Activated naive CD4-positive, alpha-beta T cell treated with anti-CD3 and anti-CD28 coated beads, Interleukin-2, amount 50 U/mL, for 16 hours (primary cell): Measurements from ENCODE around the gene COX10.
"Not testable (repeated sequence)": the region's sequence is repeated elsewhere in the genome, so short reads cannot be mapped to it uniquely, and the experiment has no call there.

Experiments
- DNase-seq: peaks from one replicate; pipeline ENCODE4 v3.0.0-alpha.2; 2020

COX10 gene

GRCh38 chr17:14125518-14126137, 56.3 kb downstream of the COX10 start:
- DNase-seq = no peak

DNA sequence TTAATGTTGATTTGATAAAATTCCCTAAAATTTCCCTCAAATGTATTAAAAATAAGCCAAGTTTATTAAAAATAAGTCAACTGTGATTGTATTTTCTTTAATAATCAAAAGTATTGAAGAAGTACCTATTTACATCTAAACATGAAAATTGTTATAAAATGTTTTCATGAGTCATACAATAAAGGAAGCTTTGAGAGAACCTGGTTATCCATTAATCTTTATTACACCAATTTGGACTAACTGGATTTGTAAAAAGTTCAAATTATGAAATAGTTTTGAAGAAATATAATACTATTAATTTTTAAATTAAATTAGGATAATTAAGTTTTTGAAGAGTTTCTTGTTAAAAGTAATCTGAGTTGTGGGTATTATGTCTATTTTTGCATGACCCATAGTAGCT, 63.8 kb downstream of the COX10 start:
- no peak for DNase-seq

- DNase-seq = no peak
These were observed 65.2 kb downstream of the COX10 start for GRCh38 chr17:14134456-14134855.

GRCh38 chr17:14135906-14136590, 66.7 kb downstream of the COX10 start:
- no peak for DNase-seq

DNA sequence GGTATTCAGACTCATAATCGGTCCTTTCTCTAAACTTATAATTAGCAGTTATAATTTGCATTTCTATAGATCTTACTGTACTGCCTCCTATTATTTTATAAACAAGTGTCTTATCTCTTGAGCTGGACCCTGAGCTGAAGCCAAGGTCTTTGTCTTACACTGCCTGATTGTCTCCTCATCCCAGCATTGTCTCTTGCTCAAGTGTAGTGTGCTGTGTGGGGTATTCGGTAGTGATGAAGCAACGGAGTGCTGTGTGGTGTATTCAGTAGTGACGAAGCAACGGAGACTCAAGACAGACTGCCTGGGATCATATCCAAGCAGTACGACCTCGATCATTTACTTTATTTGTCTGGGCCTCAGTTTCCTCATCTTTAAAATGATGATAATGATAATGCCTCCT, 69.3 kb downstream of the COX10 start:
- DNase-seq = no peak

GRCh38 chr17:14143688-14144087, 74.4 kb downstream of the COX10 start:
- DNase-seq = no peak

DNA sequence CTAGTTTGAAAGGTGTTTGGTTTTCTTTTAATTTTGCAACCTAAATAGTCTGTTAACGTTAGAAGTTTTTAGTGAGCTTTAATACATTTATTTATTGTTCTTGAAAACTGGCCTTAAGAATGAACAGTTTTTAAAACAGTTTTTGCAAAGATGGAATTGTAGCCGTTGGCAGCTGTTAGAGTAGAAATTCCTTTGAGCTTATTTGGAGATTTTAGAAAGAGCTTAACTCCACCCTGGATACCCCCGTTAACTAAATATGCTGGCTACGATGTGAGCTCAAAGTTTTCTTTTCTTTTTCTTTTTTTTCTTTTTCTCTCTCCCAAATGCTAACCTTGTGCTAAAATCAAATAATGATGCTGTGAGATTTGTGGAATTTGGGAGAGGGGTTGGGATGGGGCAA, 75.2 kb downstream of the COX10 start:
- DNase-seq = no peak

DNA sequence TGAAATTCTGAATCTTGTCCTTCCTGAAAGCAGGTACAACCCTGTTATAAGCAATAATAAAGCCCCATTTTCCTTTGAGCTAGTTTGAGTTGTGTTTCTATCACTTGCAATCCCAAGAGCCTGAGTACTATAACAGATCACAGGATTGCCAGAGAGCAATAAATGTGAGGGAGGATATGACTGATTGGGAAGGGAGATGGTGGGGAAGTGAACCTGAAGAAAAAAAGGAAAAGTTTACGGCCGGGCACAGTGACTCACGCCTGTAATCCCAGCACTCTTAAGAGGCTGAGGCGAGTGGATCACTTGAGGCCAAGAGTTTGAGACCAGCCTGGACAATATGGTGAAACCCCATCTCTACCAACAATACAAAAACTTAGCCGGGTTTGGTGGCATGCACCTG, 80.4 kb downstream of the COX10 start:
- no peak for DNase-seq

DNA sequence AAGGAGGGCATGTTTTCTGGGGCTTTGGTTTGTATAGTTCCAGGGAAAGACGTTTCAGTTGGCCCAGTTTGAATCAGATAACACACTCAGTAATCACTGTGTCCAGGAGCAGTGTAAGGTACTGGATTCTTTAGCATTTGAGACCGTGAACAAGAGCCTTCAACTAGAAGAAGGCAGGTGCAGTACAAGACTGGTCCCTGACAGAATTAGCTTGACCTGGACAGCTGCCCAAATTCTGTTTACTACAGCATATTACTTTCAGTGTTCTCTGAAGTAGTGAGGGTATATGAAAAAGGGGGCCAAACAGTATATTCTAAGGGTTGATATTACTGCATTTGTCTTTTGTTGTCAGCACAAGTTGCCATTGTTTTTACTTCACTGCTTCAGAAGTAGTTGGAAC, 81.3 kb downstream of the COX10 start:
- no peak for DNase-seq

- no peak for DNase-seq
These were observed 83.4 kb downstream of the COX10 start for GRCh38 chr17:14152721-14153120.

GRCh38 chr17:14153374-14153773, 84.1 kb downstream of the COX10 start:
- DNase-seq = no peak

DNA sequence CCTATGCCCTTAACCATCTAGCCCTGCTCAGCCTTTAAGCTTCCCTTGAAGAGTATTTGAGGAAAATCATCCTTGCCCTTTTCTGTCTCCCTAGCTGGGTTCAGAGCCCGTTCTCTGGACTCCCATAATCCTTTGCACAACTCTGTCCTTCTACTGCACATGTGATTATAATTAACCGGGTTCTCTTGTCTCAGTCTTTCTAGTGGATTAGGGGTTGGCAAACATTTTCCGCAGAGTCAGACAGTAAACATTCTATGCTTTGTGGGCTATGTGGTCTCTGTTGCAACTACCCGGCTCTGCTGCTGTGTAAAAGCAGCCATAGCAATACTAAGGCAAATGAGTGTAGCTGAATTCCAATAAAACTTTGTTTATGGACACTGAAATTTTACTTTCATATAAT, 87.4 kb downstream of the COX10 start:
- DNase-seq = no peak

DNA sequence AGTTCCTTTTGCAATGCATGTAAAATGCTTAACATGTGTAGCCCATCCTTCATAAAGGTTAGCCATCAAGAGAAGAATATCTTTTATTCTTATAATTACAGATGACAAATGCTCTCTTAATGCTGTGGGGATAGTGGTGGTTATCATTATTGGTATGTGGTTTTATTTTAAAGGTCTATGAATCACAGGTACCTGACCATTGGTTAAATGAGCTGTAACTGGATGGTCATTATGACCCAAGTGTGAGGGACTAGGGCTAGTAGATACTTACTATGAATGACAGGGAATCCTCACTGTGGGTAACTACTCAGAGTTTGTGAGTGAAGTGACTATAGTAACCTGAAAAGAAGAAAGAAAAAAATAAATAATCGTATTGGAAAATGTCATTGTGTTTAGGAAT, 88.5 kb downstream of the COX10 start:
- DNase-seq = no peak

DNA sequence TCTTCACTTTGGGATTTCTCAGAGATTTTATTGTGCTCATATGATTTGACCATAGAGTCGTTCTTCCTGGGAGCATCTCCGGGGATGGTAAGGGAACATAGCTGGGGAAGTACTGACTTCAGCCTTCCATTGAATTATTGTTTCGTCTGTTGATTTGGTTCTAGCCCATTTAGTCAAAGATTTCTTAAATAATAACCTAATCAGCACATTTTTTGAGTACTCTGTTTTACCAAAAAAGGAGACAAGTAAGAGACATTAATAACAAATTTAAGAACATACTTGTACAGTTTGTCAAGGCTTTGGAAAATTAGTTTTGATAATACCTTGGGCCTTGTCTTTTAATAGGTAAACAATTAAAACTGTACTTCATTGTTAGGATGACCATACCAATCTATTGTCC, 89.4 kb downstream of the COX10 start:
- DNase-seq = no peak

- DNase-seq = no peak
These were observed 92.1 kb downstream of the COX10 start for GRCh38 chr17:14161419-14161818.

DNA sequence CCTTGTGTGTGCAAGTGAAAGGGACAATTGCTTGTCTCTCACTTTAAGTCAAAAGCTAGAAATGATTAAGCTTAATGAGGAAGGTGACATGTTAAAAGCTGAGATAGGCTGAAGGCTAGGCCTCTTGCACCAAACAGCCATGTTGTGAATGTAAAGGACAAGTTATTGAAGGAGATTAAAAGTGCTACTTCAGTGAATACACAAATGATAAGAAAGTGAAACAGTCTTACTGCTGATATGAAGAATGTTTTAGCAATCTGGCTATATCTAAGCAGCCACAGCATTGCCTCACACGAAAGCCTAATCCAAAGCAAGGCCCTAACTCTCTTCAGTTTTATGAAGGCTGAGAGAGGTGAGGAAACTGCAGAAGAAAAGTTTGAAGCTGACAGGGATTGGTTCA, 96.3 kb downstream of the COX10 start:
- DNase-seq = no peak

DNA sequence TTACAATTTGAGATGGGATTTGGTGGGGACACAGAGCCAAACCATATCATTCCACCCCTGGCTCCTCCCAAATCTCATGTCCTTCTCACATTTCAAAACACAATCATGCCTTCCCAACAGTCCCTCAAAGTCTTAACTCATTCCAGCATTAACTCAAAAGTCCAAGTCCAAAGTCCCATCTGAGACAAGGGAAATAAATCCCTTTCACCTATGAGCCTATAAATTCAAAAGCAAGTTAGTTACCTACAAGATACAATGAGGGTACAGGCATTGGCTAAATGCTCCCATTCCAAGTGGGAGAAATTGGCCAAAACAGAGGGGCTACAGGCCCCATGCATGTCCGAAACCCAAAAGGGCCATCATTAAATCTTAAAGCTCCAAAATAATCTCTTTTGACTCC, 98.5 kb downstream of the COX10 start:
- DNase-seq = not testable (repeated sequence)

DNA sequence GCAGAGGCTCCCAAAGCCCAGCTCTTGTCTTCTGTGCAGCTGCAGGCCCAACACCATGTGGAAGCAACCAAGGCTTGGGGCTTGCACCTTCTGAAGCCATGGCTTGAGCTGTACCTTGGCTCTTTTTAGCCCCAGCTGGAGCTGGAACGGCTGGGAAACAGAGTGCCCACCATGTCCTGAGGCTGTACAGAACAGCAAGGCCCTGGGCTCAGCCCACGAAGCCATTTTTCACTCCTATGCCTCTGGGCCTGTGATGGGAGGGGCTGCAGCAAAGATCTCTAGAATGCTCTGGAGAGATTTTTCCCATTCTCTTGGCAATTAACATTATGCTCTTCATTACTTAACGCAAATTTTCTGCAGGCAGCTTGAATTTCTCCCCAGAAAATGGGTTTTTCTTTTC, 99.3 kb downstream of the COX10 start:
- no peak for DNase-seq

- no peak for DNase-seq
These were observed 100.0 kb downstream of the COX10 start for GRCh38 chr17:14169287-14169686.

GRCh38 chr17:14169901-14170300, 100.6 kb downstream of the COX10 start:
- DNase-seq = no peak

- DNase-seq = not testable (repeated sequence)
These were observed 107.7 kb downstream of the COX10 start for GRCh38 chr17:14176989-14177388.

DNA sequence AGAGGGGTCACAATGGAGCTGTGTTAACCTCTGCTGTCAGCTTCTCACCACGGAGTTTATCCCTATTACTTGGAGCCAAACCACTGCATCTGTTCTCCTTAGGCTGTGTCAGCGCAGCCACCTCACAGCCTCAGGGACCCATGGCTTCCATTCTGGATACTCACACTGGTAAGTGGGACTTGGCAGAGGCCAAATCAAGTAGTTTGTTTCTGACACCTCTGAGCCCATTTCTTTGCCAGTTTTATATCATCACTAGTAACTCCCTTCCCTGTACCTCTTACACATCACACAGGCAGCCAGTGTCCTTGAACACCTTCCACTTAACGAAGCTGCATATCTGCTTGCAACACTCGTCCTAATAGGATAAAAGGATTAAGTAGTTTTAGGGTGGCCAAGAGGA, 108.5 kb downstream of the COX10 start:
- not testable (repeated sequence) for DNase-seq

- DNase-seq = not testable (repeated sequence)
These were observed 110.6 kb downstream of the COX10 start for GRCh38 chr17:14179951-14180350.

DNA sequence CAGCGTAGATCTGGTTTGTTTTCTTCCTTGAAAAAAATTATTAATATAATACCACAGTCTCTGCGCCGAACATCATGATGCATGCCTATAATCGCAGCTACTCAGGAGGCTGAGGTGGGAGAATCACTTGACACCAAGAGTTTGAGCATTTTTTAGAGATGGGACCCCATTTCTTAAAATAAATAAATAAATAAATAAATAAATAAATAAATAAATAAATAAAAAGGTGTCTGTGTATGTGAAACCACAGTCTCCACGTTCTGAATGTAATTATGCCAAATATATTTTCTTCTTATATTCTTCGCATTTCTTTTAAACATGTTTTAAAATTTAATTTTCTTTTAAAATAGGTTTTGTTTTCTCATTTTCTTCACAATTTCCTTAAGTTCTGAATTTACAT, 112.8 kb downstream of the COX10 start:
- DNase-seq = not testable (repeated sequence)

DNA sequence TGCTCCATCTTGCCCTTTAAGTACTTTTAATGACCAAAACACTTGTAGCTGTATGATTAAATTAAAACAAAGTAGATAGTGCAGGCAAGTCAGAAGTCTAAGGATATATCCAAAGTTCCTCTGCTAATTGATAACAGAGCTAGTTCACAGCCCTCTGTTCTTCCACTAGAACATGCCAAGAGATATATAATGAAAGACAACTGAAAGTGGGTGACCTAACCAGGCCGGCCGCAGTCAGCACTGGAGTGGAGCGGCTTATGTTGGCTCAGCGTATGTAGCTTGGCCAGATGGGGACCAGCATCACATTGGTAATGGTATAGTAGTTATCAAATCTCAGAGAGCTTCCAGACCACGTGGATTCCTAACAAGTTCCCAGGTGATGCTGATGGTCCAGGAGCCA, 115.2 kb downstream of the COX10 start:
- not testable (repeated sequence) for DNase-seq
